ENCODE data around the gene OR2V1. TPM values are rescaled to one million over a fixed set of nuclear protein-coding genes. Genes with fewer than 3 reads are reported as not detected.
"Not testable (repeated sequence)": the region's sequence is repeated elsewhere in the genome, so short reads cannot be mapped to it uniquely, and the experiment has no call there.

The OR2V1 gene
- total RNA-seq, 4 donors from 2014 or later, result not detected

- WGBS, 2 donors, result 84 to 86% methylated on average over 8 of the region's 8 CpGs
- no peak overlapping the region for H3K4me3 ChIP-seq (ENCODE audit: low read depth, poor library complexity, severe bottlenecking)
- intact Hi-C loops (cut with DNase I; ENCODE audit: low total_unique reads), result no loop called here
- DNase-seq (ENCODE audit: low spot score in 2 of 2), result peak in 1 of 2 donors; percentile 60
- TF ChIP-seq POLR2A (IDR thresholded peaks at IDR 0.05) (no peak), CTCF (IDR thresholded peaks at IDR 0.05) (no peak)
These were observed 11.9 kb downstream of the OR2V1 start for GRCh38 chr5:181119105-181119504.

GRCh38 chr5:181118369-181118768 lies 12.6 kb downstream of the OR2V1 start:
- DNase-seq (ENCODE audit: low spot score in 2 of 2), result peak in 1 of 2 donors; percentile 39
- intact Hi-C loops (cut with DNase I; ENCODE audit: low total_unique reads), result no loop called here
- 80 to 87% methylated on average over 6 of the region's 6 CpGs for WGBS, 2 donors
- no peak overlapping the region for H3K4me3 ChIP-seq (ENCODE audit: low read depth, poor library complexity, severe bottlenecking)
- TF ChIP-seq POLR2A (IDR thresholded peaks at IDR 0.05), result no peak

- peak in 1 of 2 donors; percentile 84 for DNase-seq (ENCODE audit: low spot score in 2 of 2)
- no peak overlapping the region for H3K4me3 ChIP-seq (ENCODE audit: low read depth, poor library complexity, severe bottlenecking)
- intact Hi-C loops (cut with DNase I; ENCODE audit: low total_unique reads), result no loop called here
- WGBS, 2 donors, result 3 to 5% methylated on average over 47 of the region's 47 CpGs
- TF ChIP-seq CTCF (IDR thresholded peaks at IDR 0.05) (no peak), POLR2A (IDR thresholded peaks at IDR 0.05) (no peak)
These were observed 15.9 kb downstream of the OR2V1 start for GRCh38 chr5:181114844-181115778.

- no peak overlapping the region for H3K4me3 ChIP-seq (ENCODE audit: low read depth, poor library complexity, severe bottlenecking)
- WGBS, 2 donors, result 38 to 39% methylated on average over 28 to 33 of the region's 33 CpGs
- peak in 1 of 2 donors; percentile 61 for DNase-seq (ENCODE audit: low spot score in 2 of 2)
These were observed 16.6 kb downstream of the OR2V1 start for GRCh38 chr5:181114284-181114843.

GRCh38 chr5:181113572-181113971 lies 17.4 kb downstream of the OR2V1 start:
- DNase-seq (ENCODE audit: low spot score in 2 of 2); intact Hi-C loops (cut with DNase I; ENCODE audit: low total_unique reads); H3K4me3 ChIP-seq (ENCODE audit: low read depth, poor library complexity, severe bottlenecking): not testable (repeated sequence)
- WGBS, 2 donors, result 91 to 93% methylated on average over 11 to 13 of the region's 13 CpGs

More at GRCh38 chr5:181114284-181114843, 16.6 kb downstream of the OR2V1 start:
- no peak for TF ChIP-seq POLR2A (IDR thresholded peaks at IDR 0.05)
- TF ChIP-seq CTCF (IDR thresholded peaks at IDR 0.05), result no peak
- intact Hi-C loops (cut with DNase I; ENCODE audit: low total_unique reads), result no loop called here

GRCh38 chr5:181112476-181112875 lies 18.5 kb downstream of the OR2V1 start:
- DNase-seq (ENCODE audit: low spot score in 2 of 2), result peak in 1 of 2 donors; percentile 25

More at GRCh38 chr5:181112476-181112875, 18.5 kb downstream of the OR2V1 start:
- no peak overlapping the region for H3K4me3 ChIP-seq (ENCODE audit: low read depth, poor library complexity, severe bottlenecking)
- WGBS, 2 donors, result 55 to 60% methylated on average over 5 of the region's 5 CpGs
- intact Hi-C loops (cut with DNase I; ENCODE audit: low total_unique reads), result no loop called here
- TF ChIP-seq CTCF (IDR thresholded peaks at IDR 0.05), result no peak
